ENCODE data around the gene EML1.

EML1 gene

DNA sequence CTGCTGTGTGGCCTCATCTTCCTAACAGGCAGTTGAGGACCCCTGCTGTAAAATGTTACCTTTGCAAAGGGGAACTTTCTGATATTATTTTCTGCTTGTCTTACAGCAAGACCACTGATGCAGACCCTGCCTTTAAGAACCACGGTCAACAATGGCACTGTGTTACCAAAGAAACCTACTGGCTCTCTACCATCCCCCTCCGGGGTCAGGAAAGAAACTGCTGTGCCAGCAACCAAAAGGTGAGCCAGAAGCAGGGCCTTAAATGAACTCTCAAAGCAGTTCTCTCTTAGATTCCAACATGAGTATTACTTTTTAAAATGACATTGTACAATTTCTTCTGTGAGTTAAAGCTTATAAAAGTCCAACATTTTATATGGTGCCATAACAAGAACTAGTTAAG, 72.2 kb downstream of the EML1 start:
- DNase-seq (ENCODE audit: low read depth in 1 of 2, low spot score in 1 of 2) = no peak

GRCh38 chr14:99870617-99871016, 77.4 kb downstream of the EML1 start:
- no peak for DNase-seq (ENCODE audit: low read depth in 1 of 2, low spot score in 1 of 2)

DNA sequence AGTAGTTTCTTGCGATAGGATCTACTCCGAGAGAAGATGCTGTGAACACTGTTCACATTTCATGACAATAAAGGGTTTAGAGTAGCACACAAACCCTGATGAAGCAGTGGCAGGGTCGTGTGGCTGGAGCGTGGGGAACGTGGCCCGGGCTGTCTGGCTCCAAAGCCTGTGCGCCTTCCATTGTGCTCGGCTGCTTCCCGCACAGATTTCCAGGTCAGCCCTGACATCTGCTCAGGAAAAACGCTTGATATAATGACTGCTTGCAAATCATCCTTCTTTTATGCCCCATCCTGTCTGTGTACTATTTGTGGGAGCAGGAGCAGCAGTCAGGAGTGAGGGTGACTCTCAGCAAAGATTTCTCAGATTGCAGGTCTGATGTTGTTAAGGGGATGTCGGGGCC, 78.6 kb downstream of the EML1 start:
- no peak for DNase-seq (ENCODE audit: low read depth in 1 of 2, low spot score in 1 of 2)

- DNase-seq (ENCODE audit: low read depth in 1 of 2, low spot score in 1 of 2) = no peak
Measured at GRCh38 chr14:99872786-99873440, 79.7 kb downstream of the EML1 start.

DNA sequence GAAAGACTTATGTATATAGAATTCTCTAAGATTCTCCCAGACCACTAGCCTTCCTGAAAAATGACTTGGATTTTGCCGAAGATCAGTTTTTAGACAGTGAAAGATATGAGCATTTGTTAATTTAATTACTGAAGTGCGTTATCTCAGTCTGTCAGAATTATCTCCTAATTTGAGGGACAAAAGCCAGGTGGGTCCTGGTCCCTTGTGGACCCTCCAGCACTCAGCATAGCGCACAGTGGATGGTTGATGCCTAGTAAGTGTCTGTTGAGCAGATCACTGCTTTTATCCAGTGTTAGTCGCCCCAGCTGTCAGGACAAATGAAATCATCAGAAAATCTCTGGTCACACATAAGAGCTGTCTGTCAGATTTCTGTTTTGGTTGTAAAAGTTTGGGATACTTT, 80.4 kb downstream of the EML1 start:
- DNase-seq (ENCODE audit: low read depth in 1 of 2, low spot score in 1 of 2) = no peak

GRCh38 chr14:99874306-99874705, 81.1 kb downstream of the EML1 start:
- no peak for DNase-seq (ENCODE audit: low read depth in 1 of 2, low spot score in 1 of 2)

DNA sequence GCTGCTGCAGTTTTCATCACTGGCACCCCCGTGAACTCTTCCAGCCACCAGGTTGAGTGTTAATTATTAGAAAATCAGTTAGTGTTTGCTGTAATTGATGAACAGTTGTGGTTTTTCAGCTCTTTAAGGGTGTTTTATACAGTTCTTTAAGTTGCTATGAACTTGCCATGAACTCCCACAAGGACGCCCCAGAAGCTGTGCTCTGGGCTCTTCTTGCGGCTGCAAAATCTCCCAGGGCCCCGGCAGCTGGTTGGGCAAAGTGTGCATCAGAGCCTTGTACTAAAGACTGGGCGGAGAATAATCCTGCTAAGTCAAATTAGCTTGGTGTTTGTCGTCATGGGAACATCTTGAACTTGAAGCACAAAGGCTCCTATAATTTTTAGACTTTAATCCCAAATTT, 82.2 kb downstream of the EML1 start:
- DNase-seq (ENCODE audit: low read depth in 1 of 2, low spot score in 1 of 2) = no peak

GRCh38 chr14:99875836-99876235, 82.6 kb downstream of the EML1 start:
- DNase-seq (ENCODE audit: low read depth in 1 of 2, low spot score in 1 of 2) = no peak

- no peak for DNase-seq (ENCODE audit: low read depth in 1 of 2, low spot score in 1 of 2)
Measured at GRCh38 chr14:99876406-99876805, 83.2 kb downstream of the EML1 start.

- DNase-seq (ENCODE audit: low read depth in 1 of 2, low spot score in 1 of 2) = no peak
Measured at GRCh38 chr14:99878563-99878962, 85.3 kb downstream of the EML1 start.

DNA sequence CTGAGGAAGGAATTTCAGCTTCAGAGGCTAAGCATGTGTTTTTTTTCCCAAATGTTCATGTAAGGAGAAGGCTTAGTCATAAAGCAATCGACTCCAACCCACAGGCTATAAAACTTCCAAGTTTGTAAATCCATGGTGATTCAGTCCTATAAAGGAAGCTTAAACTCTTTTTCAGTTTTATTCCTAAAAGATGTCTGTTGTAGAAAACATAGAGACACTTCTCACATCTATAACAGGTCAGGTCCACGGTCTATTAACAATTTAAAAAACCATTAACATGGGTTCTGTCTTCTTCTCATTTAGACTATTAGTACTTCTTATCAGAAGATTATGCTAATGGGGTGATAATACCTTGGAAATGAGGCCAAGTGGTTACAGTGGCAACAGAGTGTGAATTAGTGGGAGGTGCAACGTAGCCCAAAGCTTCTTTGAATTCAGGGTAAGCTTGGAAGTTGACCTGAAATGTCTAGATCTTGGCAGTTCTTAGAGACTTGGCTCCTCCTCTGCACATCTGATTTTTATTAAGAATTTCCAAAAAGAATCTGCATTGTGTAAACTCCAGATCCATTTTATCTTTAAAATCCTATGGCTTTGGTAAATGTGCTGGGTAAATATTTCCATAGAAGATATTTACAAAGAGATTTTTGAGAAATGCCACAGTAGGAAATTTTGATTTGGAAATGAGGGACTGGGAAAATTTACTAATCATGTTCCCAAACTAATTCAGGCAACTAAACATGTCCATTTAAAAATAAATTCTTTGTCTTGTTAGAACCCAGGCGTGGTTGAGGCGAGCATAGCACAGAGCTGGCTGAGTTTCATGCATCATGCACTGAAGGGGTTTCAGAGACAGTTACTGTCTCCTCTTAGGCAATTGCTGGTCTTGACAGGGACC, 86.4 kb downstream of the EML1 start:
- DNase-seq (ENCODE audit: low read depth in 1 of 2, low spot score in 1 of 2) = no peak

GRCh38 chr14:99880651-99881420, 87.6 kb downstream of the EML1 start:
- DNase-seq (ENCODE audit: low read depth in 1 of 2, low spot score in 1 of 2) = no peak

DNA sequence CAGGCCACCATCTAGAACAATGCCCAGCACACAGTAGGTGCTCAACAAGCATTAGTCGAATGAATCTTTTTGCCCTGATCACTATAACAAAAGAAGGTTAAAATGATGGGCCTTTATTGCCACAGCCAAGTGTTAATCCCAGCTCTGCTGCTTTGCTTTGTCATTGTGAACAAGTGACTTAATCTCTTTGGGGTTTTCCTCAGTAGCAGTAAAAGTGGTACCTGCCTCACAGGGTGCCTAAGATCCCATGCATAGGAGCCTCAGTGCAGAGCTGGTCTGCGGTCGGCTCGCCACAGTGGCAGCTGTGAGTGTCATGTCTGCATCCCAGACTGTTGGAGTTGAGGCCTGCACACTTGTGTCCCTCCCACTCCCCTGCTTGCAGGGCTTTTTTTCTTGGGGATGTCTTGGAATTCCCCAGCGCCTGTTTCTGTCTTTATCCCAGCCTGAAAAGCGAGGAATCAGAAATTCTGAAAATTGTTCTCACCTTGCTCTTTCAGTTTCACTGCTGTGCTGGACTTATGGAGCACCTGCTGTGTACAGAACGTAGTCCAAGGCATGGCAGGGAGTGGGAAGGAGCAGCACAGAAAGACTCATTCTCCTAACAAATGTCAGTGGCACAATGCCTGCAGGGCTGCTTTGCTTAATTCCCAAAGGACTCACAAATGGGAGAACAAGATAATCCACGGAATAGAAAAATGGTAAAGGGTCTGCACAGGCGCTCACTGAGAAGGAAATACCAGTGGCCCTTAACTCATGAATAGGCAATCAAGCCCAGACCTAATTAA, 90.8 kb downstream of the EML1 start:
- DNase-seq (ENCODE audit: low read depth in 1 of 2, low spot score in 1 of 2) = no peak

DNA sequence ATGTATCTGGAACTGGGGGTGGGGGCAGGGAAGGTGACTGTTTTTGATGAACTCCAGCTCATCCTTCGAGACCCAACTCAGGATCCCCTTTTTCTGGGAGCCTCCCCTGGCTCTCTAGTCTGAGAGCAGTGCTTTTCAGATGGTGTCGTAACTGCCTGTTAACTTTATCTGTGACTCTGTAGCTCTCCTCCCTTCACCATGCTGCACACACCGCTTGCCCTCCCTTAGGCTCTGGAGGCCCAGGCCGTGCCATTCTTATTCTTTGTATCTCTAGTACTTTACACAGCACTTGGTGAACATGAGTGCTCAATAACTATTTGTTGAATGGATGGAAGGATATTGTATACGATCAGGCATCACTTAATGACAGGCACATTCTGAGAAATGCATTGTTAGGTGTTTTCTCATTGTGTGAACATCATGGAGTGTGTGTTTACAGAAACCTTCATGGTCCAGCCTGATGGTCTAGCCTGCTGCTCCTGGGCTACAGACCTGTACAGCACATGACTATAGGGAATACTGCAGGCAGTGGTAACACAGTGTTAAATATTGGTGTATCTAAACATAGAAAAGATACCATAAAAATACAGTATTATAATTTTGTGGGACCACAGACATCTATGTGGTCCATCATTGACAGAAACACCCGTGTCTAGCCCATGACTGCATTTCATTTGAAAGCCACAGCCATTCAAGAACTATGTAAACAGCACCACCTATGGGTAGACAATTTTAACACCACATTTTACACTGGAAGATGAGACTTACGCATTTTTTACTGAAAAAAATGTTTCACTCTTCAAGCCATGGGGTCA, 91.8 kb downstream of the EML1 start:
- no peak for DNase-seq (ENCODE audit: low read depth in 1 of 2, low spot score in 1 of 2)

- DNase-seq (ENCODE audit: low read depth in 1 of 2, low spot score in 1 of 2) = no peak
Measured at GRCh38 chr14:99885649-99885958, 92.4 kb downstream of the EML1 start.

DNA sequence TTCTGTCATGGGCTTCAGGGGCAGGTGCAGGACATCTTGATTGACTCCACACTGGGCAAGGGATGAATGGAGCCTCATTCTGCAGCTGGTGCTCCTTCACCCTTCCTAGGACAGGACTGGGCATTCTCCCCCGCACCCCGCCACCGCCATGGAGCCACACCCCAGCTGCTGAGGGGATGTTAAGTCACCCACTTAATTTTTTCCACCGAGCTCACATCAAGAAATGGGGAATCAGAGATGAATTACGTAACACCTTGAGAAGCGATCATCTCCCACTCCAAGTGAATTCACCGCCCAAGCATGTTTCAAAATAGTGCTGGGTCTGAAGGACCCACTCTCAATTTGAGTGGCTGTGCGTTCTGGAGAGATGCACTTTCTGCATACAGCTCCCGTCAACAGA, 94.2 kb downstream of the EML1 start:
- no peak for DNase-seq (ENCODE audit: low read depth in 1 of 2, low spot score in 1 of 2)

GRCh38 chr14:99888149-99888548, 94.9 kb downstream of the EML1 start:
- no peak for DNase-seq (ENCODE audit: low read depth in 1 of 2, low spot score in 1 of 2)

GRCh38 chr14:99889268-99889667, 96.1 kb downstream of the EML1 start:
- DNase-seq (ENCODE audit: low read depth in 1 of 2, low spot score in 1 of 2) = no peak

DNA sequence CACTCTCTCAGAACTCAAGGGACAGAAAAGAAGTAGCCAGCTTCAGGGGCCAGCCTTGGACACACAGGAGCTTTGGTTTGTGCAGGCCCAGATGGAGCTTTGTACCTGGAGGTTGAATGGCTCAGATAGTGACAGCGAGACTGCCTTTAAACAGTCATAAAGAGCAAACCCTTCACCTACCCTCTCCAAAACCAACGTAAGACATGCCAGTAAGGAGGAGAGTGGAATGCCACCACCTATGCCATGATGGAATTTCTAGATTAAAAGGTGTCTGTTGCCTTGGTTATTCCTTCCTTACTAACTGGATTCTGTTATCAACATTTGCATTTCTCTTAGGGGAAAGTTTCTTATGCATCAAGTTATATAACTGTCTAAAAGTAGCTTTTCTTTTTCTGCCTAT, 98.1 kb downstream of the EML1 start:
- no peak for DNase-seq (ENCODE audit: low read depth in 1 of 2, low spot score in 1 of 2)

GRCh38 chr14:99891900-99892299, 98.7 kb downstream of the EML1 start:
- no peak for DNase-seq (ENCODE audit: low read depth in 1 of 2, low spot score in 1 of 2)

All from stimulated activated CD4-positive, alpha-beta T cell treated with anti-CD3 and anti-CD28 coated beads, Interleukin-15, amount 100 ng/mL, for 1 hour (primary cell).